ENCODE results near the gene STXBP1.

GRCh38 chr9:127651697-127652610 is 39.9 kb downstream of the STXBP1 start:
- TF ChIP-seq GATA2 (IDR thresholded peaks at IDR 0.05; ENCODE audit: low read depth, low read length): no peak
- no peak for TF ChIP-seq GATA3 (IDR thresholded peaks at IDR 0.05; ENCODE audit: low read depth, low read length)

All from SH-SY5Y (cell line).